Esophagus muscularis mucosa (tissue), 3 donors: ENCODE data around the gene UBALD1.

Experiments
- CTCF ChIP-seq, 3 experiments: fragments of 200-600 bp in 2 of 3; fragments of 450-650 bp in 1 of 3; sonication (generic) in 2 of 3; IDR thresholded peaks; one replicate each; pipeline ENCODE4 v1.5.1; 2017 to 2019; ENCODE audit warnings: antibody characterized with exemption in 3 of 3, mild to moderate bottlenecking in 2 of 3, moderate library complexity in 1 of 3
- POLR2A ChIP-seq: fragments of 450-650 bp; IDR thresholded peaks from one replicate; pipeline ENCODE4 v1.6.1; 2017; ENCODE audit warnings: antibody characterized with exemption, moderate library complexity, mild to moderate bottlenecking, low read depth

GRCh38 chr16:4663465-4663776 lies 48.7 kb upstream of the UBALD1 start:
- TF ChIP-seq POLR2A (no peak), CTCF (IDR thresholded peaks at IDR 0.05) (no peak)
